K562 (cell line): Measurements from ENCODE around the gene CDH8. TPM values are rescaled to one million over a fixed set of nuclear protein-coding genes. Genes with fewer than 3 reads are reported as not detected.

Experiments used
- CTBP1 ChIP-seq: fragments of 450-650 bp; IDR thresholded peaks from 2 replicates; pipeline ENCODE4 v1.6.1; 2016; ENCODE audit warnings: borderline replicate concordance
- HDAC2 ChIP-seq: fragments of 450-650 bp; IDR thresholded peaks from 2 replicates; pipeline ENCODE4 v1.6.1; 2016; ENCODE audit warnings: mild to moderate bottlenecking
- ZNF174 ChIP-seq: fragments of 250-450 bp; sonication (Bioruptor Pico); IDR thresholded peaks from 2 replicates; pipeline ENCODE4 v1.4.0; 2020; ENCODE audit warnings: mild to moderate bottlenecking
- polyA plus RNA-seq, 8 experiments: library from polyadenylated mRNA; depleted of rRNA in 4 of 8; stranded (reverse) in 5 of 8; unstranded in 3 of 8; fragments of >200 nt; fragmentation: Nextera tagmentation in 2 of 8; fragmentation: Illumina TruSeq in 1 of 8; extraction: Ambion mirVana in 2 of 8; extraction: Trizol in 1 of 8; gene quantifications; 2 replicates each; pipeline versions ENCODE4 v1.2.1 to v1.2.3, GENCODE V29; 2011 to 2014; ENCODE audit warnings: inconsistent platforms in 1 of 8, missing spikeins in 1 of 8
- total RNA-seq, 7 experiments: library from RNA; depleted of rRNA in 6 of 7; stranded (reverse); fragments of >200 nt in 6 of 7; fragmentation: Illumina TruSeq in 2 of 7; extraction: Trizol in 2 of 7; gene quantifications; 2 replicates each; pipeline versions ENCODE4 v1.2.1 to v1.2.3, GENCODE V29; 2011 to 2021; ENCODE audit warnings: low replicate concordance in 1 of 7
- TF ChIP-seq, protein P1 (sequence below), 2 experiments: fragments of 450-650 bp; formaldehyde crosslinking in 1 of 2; IDR thresholded peaks; 2 replicates each; pipeline versions ENCODE4 v1.4.0 to v1.6.1; 2014 to 2020; ENCODE audit warnings: mild to moderate bottlenecking in 2 of 2, borderline replicate concordance in 1 of 2, low read depth in 1 of 2

CDH8 gene
- total and polyA plus RNA-seq, 9 of the 15 experiments (the other 6 are each of a cell fraction or from before 2014, with no cell fraction given): 0.22 to 1.4 (median 0.42) TPM; not detected in 4

DNA sequence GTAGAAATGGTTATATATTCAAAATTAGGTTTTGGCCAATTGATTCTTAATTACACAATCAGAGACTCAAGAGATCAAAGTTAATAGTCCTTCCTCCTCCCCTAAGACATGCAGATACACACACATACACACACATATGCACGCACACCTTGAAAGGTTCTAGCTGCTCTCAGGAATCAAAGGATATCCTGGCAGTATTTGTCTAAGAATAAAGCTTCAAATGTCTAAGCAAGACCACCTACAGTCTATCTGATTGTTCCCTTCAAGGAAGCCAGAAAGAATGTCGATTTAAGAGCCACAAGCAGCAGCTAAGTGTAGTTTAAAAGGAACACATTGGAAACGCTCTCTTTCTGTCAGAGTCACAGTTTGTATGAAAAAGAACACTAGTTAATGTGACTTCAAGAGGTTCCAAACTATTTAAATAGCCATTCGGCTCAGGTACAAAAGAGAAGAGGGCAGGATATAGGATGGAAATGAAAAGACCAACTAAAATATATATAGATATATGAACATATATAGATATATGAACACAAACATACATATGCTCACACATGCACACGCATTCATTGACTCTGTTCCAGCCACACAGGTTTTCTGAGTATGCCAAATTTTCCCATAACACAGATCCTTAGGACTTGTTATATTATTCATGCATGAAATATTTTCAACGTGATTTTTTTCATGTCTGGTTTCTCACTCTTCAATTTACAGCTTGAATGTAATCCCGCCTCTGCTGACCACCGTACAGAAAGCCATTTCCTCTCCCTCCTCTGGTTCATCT lies 79.0 kb downstream of the CDH8 start (continued):
- TF ChIP-seq, protein P1, sequence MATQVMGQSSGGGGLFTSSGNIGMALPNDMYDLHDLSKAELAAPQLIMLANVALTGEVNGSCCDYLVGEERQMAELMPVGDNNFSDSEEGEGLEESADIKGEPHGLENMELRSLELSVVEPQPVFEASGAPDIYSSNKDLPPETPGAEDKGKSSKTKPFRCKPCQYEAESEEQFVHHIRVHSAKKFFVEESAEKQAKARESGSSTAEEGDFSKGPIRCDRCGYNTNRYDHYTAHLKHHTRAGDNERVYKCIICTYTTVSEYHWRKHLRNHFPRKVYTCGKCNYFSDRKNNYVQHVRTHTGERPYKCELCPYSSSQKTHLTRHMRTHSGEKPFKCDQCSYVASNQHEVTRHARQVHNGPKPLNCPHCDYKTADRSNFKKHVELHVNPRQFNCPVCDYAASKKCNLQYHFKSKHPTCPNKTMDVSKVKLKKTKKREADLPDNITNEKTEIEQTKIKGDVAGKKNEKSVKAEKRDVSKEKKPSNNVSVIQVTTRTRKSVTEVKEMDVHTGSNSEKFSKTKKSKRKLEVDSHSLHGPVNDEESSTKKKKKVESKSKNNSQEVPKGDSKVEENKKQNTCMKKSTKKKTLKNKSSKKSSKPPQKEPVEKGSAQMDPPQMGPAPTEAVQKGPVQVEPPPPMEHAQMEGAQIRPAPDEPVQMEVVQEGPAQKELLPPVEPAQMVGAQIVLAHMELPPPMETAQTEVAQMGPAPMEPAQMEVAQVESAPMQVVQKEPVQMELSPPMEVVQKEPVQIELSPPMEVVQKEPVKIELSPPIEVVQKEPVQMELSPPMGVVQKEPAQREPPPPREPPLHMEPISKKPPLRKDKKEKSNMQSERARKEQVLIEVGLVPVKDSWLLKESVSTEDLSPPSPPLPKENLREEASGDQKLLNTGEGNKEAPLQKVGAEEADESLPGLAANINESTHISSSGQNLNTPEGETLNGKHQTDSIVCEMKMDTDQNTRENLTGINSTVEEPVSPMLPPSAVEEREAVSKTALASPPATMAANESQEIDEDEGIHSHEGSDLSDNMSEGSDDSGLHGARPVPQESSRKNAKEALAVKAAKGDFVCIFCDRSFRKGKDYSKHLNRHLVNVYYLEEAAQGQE (IDR thresholded peaks at IDR 0.05; ENCODE audit: borderline replicate concordance): no peak
- TF ChIP-seq, protein P1 (CRISPR knock-in tag; IDR thresholded peaks at IDR 0.05; ENCODE audit: low read depth): no peak
- TF ChIP-seq ZNF174 (CRISPR knock-in tag) (no peak), CTBP1 (no peak), HDAC2 (no peak)
